SK-N-MC (cell line): ENCODE results near the gene MMP25.

Experiments used
- DNase-seq: peaks from one replicate; pipeline ENCODE4 v3.0.0-alpha.2; 2011; ENCODE audit warnings: low read depth, low spot score
- H3K27ac ChIP-seq: fragments of 200-600 bp; sonication (generic); 2 replicates; pipeline ENCODE4 v1.5.1; 2016; ENCODE audit warnings: mixed run types
- H3K36me3 ChIP-seq: fragments of 200-600 bp; sonication (generic); 2 replicates; pipeline ENCODE4 v1.6.1; 2017; ENCODE audit warnings: antibody characterized with exemption, low read length, mixed read lengths; ENCODE audit not compliant: insufficient read depth
- H3K4me3 ChIP-seq: fragments of 200-600 bp; sonication (generic); 2 replicates; pipeline ENCODE4 v1.5.1; 2016
- H3K9ac ChIP-seq: fragments of 200-600 bp; sonication (generic); 2 replicates; pipeline ENCODE4 v1.8.0; 2017; ENCODE audit warnings: mixed run types, mixed read lengths; ENCODE audit not compliant: insufficient read length
- H3K9me3 ChIP-seq: fragments of 200-600 bp; sonication (generic); 2 replicates; pipeline ENCODE4 v1.6.1; 2017; ENCODE audit warnings: low read depth, mild to moderate bottlenecking, antibody characterized with exemption, low read length, moderate library complexity, mixed read lengths
- EZH2 ChIP-seq: fragments of 200-600 bp; sonication (generic); IDR thresholded peaks from one replicate; pipeline ENCODE4 v1.6.1; 2017; ENCODE audit warnings: antibody characterized with exemption
- FOXP2 ChIP-seq: optimal IDR thresholded peaks from 2 replicates; pipeline ENCODE3; 2011; ENCODE audit warnings: mild to moderate bottlenecking, moderate library complexity; ENCODE audit not compliant: insufficient read depth; ENCODE audit errors: extremely low read length, control extremely low read depth
- POLR2AphosphoS5 ChIP-seq: IDR thresholded peaks from 2 replicates; pipeline ENCODE4 v1.6.1; 2012; ENCODE audit warnings: mild to moderate bottlenecking, low read depth, low read length, borderline replicate concordance

Gene MMP25

DNA sequence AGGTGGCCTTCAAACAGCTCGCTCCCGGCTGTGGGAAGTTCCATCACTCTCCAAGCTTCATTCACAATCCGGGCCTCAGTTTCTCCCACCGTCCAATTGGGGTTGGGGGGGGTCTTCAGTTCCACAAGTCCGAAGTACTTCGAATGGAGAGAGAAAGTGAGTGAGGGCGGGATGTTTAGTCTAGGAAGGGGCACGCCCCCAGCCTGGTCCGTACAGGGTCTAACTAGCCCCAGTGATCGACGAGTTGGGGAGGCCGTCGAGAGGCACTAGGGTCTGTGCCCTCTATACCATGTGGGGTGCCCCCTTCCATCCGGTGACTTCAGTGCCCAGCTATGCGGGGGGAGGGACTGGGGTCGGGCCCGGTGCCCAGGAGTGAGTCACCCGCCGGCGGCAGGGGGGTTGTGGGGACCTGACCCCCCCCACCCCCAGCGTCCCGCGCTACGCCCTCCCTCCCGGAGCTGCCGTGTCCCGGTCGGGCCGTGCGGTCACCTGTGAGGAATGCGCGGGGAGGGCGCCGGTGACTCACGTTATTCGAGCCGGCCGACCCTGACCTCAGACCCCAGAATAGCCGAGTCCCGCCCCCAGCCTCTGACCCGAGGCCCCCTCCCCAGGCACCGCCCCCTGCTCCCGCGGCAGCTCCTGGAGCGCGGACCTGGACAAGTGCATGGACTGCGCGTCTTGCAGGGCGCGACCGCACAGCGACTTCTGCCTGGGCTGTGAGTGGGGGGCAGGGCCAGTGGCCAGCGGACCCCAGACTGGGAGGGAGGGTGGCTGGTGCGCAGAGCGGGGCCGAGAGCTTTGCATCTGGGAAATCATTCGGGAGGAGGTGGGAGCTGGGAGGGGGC, 25.5 kb upstream of the MMP25 start:
- Histone ChIP-seq H3K9me3 (no peaks in the 10 kb centered on the region), H3K9ac (peak overlapping the region; percentile 64), H3K36me3 (peaks cover under 1% of the 10 kb centered on the region; the same call in 1 of the 2 replicates), H3K4me3 (peak overlapping the region; percentile 83), H3K27ac (no peak overlapping the region)
- no peak for DNase-seq
- no peak for TF ChIP-seq POLR2AphosphoS5

GRCh38 chr16:3021449-3022207, 24.7 kb upstream of the MMP25 start:
- peaks cover 8% of the 10 kb centered on the region; the same call in 1 of the 2 replicates for H3K36me3 ChIP-seq
- no peak for DNase-seq
- peak overlapping the region; percentile 77; the same call in 1 of the 2 replicates for H3K27ac ChIP-seq
- H3K4me3 ChIP-seq = peak overlapping the region; percentile 83
- no peaks in the 10 kb centered on the region for H3K9me3 ChIP-seq
- H3K9ac ChIP-seq = no peak overlapping the region
- TF ChIP-seq POLR2AphosphoS5 (no peak), FOXP2 (no peak), EZH2 (no peak)

- peak overlapping the region; percentile 83 for H3K4me3 ChIP-seq
- H3K9ac ChIP-seq = no peak overlapping the region
- H3K36me3 ChIP-seq = peaks cover 14% of the 10 kb centered on the region; the same call in 1 of the 2 replicates
- no peak for DNase-seq
- H3K9me3 ChIP-seq = no peaks in the 10 kb centered on the region
- TF ChIP-seq EZH2 = no peak
- TF ChIP-seq POLR2AphosphoS5 = no peak
- TF ChIP-seq FOXP2 = no peak
- peak overlapping the region; percentile 77 for H3K27ac ChIP-seq
These were observed 24.1 kb upstream of the MMP25 start for GRCh38 chr16:3022208-3022683.

GRCh38 chr16:3022684-3023414, 23.5 kb upstream of the MMP25 start:
- H3K36me3 ChIP-seq = peaks cover 15% of the 10 kb centered on the region; the same call in 1 of the 2 replicates
- H3K9me3 ChIP-seq = no peaks in the 10 kb centered on the region
- H3K9ac ChIP-seq = no peak overlapping the region
- H3K4me3 ChIP-seq = peak overlapping the region; percentile 83
- DNase-seq = no peak
- peak overlapping the region; percentile 77 for H3K27ac ChIP-seq
- TF ChIP-seq EZH2 = no peak
- no peak; the same call in none of the 2 replicates for TF ChIP-seq POLR2AphosphoS5
- no peak for TF ChIP-seq FOXP2

- no peak; the same call in 1 of the 2 replicates for TF ChIP-seq POLR2AphosphoS5
- TF ChIP-seq FOXP2 = no peak
- TF ChIP-seq EZH2 = no peak
- Histone ChIP-seq H3K4me3 (peak overlapping the region; percentile 83), H3K9ac (peak overlapping the region; percentile 89), H3K9me3 (no peaks in the 10 kb centered on the region), H3K36me3 (peaks cover 15% of the 10 kb centered on the region; the same call in 1 of the 2 replicates), H3K27ac (no peak overlapping the region)
- no peak for DNase-seq
These were observed 23.0 kb upstream of the MMP25 start for GRCh38 chr16:3023415-3023668.

DNA sequence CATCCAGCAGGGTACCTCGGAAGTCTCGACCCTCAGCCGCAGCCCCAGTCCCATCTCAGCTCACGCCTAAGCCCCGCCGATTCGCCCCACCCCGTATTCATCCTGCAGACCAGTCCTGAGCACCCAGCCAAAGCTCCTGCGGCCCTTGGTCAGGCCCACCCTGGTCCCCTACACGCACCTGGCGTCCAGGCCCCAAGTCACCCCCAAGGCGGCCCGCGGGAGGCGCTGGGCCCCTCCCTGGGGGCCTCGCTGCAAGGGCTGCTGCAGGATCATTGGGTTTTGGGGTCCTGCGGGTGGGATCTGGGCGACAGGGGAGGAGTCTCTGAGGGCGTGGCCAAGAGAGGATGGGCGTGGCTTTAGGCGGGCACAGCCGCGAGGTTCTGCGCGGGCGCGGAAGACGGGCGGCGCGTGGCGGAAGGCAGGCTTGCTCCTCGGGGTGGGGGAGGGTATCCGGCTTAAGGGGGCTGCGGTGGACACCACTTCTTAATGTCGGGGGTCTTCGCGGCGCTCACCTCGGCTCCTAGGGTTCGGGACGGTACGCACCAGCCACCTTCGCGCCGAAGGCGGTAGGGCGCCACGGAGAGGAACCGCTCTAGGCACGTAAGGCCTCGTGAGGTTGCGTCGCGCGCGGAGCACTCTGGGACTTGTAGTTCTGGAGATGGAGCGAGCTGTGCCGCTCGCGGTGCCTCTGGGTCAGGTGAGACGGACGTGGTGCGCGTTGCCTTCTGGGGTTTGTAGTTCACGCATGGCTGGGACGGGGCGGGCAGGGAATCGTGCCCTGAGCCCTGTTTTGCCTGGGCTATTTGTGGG, 22.5 kb upstream of the MMP25 start, which contains the start of the genes HCFC1R1 and THOC6:
Gene HCFC1R1, minus strand, starts transcription at position 274 of the 810 bp plus-strand sequence. Its CDS starts 1 bp downstream, at position 273.
Gene THOC6, plus strand, starts transcription at position 367 of the 810 bp plus-strand sequence. Its CDS starts 292 bp downstream, at position 659.
- H3K27ac ChIP-seq = peak within 1 kb of the TSS; percentile 91
- H3K4me3 ChIP-seq = peak within 1 kb of the TSS; percentile 83
- DNase-seq = peak; percentile 96
- peak within 1 kb of the TSS; percentile 89 for H3K9ac ChIP-seq
- H3K36me3 ChIP-seq = peaks cover 15% of the 10 kb centered on the region; the same call in 1 of the 2 replicates
- peak; percentile 79 for TF ChIP-seq FOXP2
- no peak for TF ChIP-seq EZH2
- TF ChIP-seq POLR2AphosphoS5 = peak; percentile 93
- H3K9me3 ChIP-seq = no peaks in the 10 kb centered on the region

GRCh38 chr16:3025032-3026002, 21.0 kb upstream of the MMP25 start:
- DNase-seq = no peak
- no peak for TF ChIP-seq EZH2
- no peak for TF ChIP-seq POLR2AphosphoS5
- TF ChIP-seq FOXP2 = no peak
- Histone ChIP-seq H3K27ac (no peak overlapping the region), H3K36me3 (peaks cover 15% of the 10 kb centered on the region; the same call in 1 of the 2 replicates), H3K4me3 (no peak overlapping the region), H3K9ac (no peak overlapping the region), H3K9me3 (no peaks in the 10 kb centered on the region)
